IMR-90 (cell line): Measurements from ENCODE around the gene EXO1. TPM values are rescaled to one million over a fixed set of nuclear protein-coding genes. Genes with fewer than 3 reads are reported as not detected.

Experiments
- ATAC-seq: fragments of 200-7000 bp; cut with Tn5 transposase; 2 replicates; pipeline ENCODE4 v1.9.1; 2020; ENCODE audit warnings: low read depth, mild to moderate bottlenecking, moderate library complexity
- BruUV-seq: library from RNA; stranded (reverse); fragments of 400-500 nt; replicated peaks from 2 replicates; lab custom pipeline; 2021; lab: Mats Ljungman, UMichigan
- CTCF ChIA-PET: fragments of 300-600 bp; formaldehyde crosslinking; extraction: SDS; loops from one replicate; lab custom pipeline; 2021; ENCODE audit warnings: antibody characterized with exemption; lab: Yijun Ruan, JAX
- POLR2A ChIA-PET: fragments of 300-600 bp; sonication (Branson Sonifier 250); formaldehyde crosslinking; loops from one replicate; lab custom pipeline; 2022; ENCODE audit warnings: antibody characterized with exemption; ENCODE audit not compliant: unreplicated experiment; lab: Charles Lee
- DNase-seq: peaks from one replicate; pipeline ENCODE4 v3.0.0; 2013
- H2AFZ ChIP-seq: replicated peaks from 2 replicates; pipeline ENCODE3; 2013; ENCODE audit warnings: low read length, mild to moderate bottlenecking; ENCODE audit not compliant: poor library complexity
- H2AK5ac ChIP-seq: 2 replicates; pipeline ENCODE4 v1.6.1; 2013; ENCODE audit warnings: low read depth, low read length, inconsistent platforms
- H2AK9ac ChIP-seq: replicated peaks from 2 replicates; pipeline ENCODE3; 2013; ENCODE audit warnings: mild to moderate bottlenecking, low read depth, low read length, moderate library complexity; ENCODE audit not compliant: poor library complexity
- H2BK120ac ChIP-seq: 2 replicates; pipeline ENCODE4 v1.6.1; 2013; ENCODE audit warnings: low read depth, low read length, inconsistent platforms
- H2BK15ac ChIP-seq: 3 replicates; pipeline ENCODE4 v1.6.1; 2013; ENCODE audit warnings: low read depth, low read length, inconsistent platforms
- H2BK20ac ChIP-seq: 2 replicates; pipeline ENCODE4 v1.6.1; 2013; ENCODE audit warnings: low read depth, mild to moderate bottlenecking, inconsistent platforms, low read length, moderate library complexity
- H2BK5ac ChIP-seq: 2 replicates; pipeline ENCODE4 v1.6.1; 2013; ENCODE audit warnings: mild to moderate bottlenecking, low read depth, low read length, inconsistent platforms; ENCODE audit not compliant: poor library complexity, severe bottlenecking
- H3K14ac ChIP-seq: replicated peaks from 2 replicates; pipeline ENCODE4 v1.6.1; 2013; ENCODE audit warnings: low read depth, low read length, inconsistent platforms
- H3K18ac ChIP-seq: 2 replicates; pipeline ENCODE4 v1.6.1; 2013; ENCODE audit warnings: low read depth, low read length, control low read depth
- H3K23ac ChIP-seq: 2 replicates; pipeline ENCODE4 v1.6.1; 2013; ENCODE audit warnings: low read depth, low read length, inconsistent platforms
- H3K27ac ChIP-seq: 2 replicates; pipeline ENCODE4 v1.5.1; 2013; ENCODE audit warnings: mild to moderate bottlenecking, control low read depth, low read length; ENCODE audit not compliant: insufficient read depth
- H3K27me3 ChIP-seq: 2 replicates; pipeline ENCODE4 v1.6.1; 2013; ENCODE audit warnings: low read length; ENCODE audit not compliant: control insufficient read depth, insufficient read depth
- H3K36me3 ChIP-seq: 2 replicates; pipeline ENCODE4 v1.6.1; 2013; ENCODE audit warnings: low read length, mixed read lengths; ENCODE audit not compliant: control insufficient read depth, insufficient read depth
- H3K4ac ChIP-seq: 2 replicates; pipeline ENCODE4 v1.6.1; 2013; ENCODE audit warnings: low read depth, low read length, inconsistent platforms
- H3K4me1 ChIP-seq: 2 replicates; pipeline ENCODE4 v1.6.1; 2013; ENCODE audit warnings: low read length, mixed read lengths; ENCODE audit not compliant: control insufficient read depth, insufficient read depth
- H3K4me2 ChIP-seq: 2 replicates; pipeline ENCODE4 v1.6.1; 2013; ENCODE audit warnings: low read depth, mild to moderate bottlenecking, control low read depth, low read length, moderate library complexity
- H3K4me3 ChIP-seq: 2 replicates; pipeline ENCODE4 v1.5.1; 2013; ENCODE audit warnings: low read depth, mild to moderate bottlenecking, control low read depth, low read length, moderate library complexity; ENCODE audit not compliant: insufficient read depth
- H3K56ac ChIP-seq: 2 replicates; pipeline ENCODE4 v1.6.1; 2013; ENCODE audit warnings: low read length, inconsistent platforms; ENCODE audit not compliant: insufficient read depth; ENCODE audit errors: extremely low read depth
- H3K79me1 ChIP-seq, 2 experiments: 2 replicates each; pipeline ENCODE4 v1.6.1; 2013; ENCODE audit warnings: low read length in 2 of 2, inconsistent platforms in 1 of 2, low read depth in 1 of 2
- H3K9ac ChIP-seq: 2 replicates; pipeline ENCODE4 v1.6.1; 2013; ENCODE audit warnings: low read depth, low read length, control low read depth
- H3K9me1 ChIP-seq: 2 replicates; pipeline ENCODE4 v1.6.1; 2013; ENCODE audit warnings: low read length, inconsistent platforms; ENCODE audit not compliant: insufficient read depth
- H3K9me3 ChIP-seq: 2 replicates; pipeline ENCODE4 v1.6.1; 2013; ENCODE audit warnings: low read length; ENCODE audit not compliant: control insufficient read depth, insufficient read depth
- H4K20me1 ChIP-seq: 2 replicates; pipeline ENCODE4 v1.6.1; 2013; ENCODE audit warnings: low read length, inconsistent platforms; ENCODE audit not compliant: insufficient read depth
- H4K5ac ChIP-seq: 2 replicates; pipeline ENCODE4 v1.6.1; 2013; ENCODE audit warnings: mild to moderate bottlenecking, low read depth, low read length, control low read depth
- H4K8ac ChIP-seq, 2 experiments: 2 replicates each; pipeline ENCODE4 v1.6.1; 2013; ENCODE audit warnings: low read depth in 2 of 2, low read length in 2 of 2, control low read depth in 1 of 2, inconsistent platforms in 1 of 2
- H4K91ac ChIP-seq: 2 replicates; pipeline ENCODE4 v1.6.1; 2013; ENCODE audit warnings: low read depth, low read length, inconsistent platforms; ENCODE audit not compliant: insufficient read depth
- CEBPB ChIP-seq: IDR thresholded peaks from 2 replicates; pipeline ENCODE4 v1.6.1; 2012; ENCODE audit warnings: low read depth, low read length, improper control_type of control experiment
- ELK1 ChIP-seq: fragments of 150-350 bp; IDR thresholded peaks from 2 replicates; pipeline ENCODE4 v1.6.1; 2016; ENCODE audit warnings: low read depth, mild to moderate bottlenecking, low read length, moderate library complexity, borderline replicate concordance
- FOS ChIP-seq: fragments of 150-350 bp; IDR thresholded peaks from 2 replicates; pipeline ENCODE4 v1.6.1; 2016; ENCODE audit warnings: low read depth, low read length
- MXI1 ChIP-seq: IDR thresholded peaks from 2 replicates; pipeline ENCODE4 v1.6.1; 2012; ENCODE audit warnings: low read depth, mild to moderate bottlenecking, low read length, moderate library complexity, borderline replicate concordance
- POLR2A ChIP-seq: IDR thresholded peaks from 2 replicates; pipeline ENCODE4 v1.6.1; 2012; ENCODE audit warnings: mild to moderate bottlenecking, low read depth, low read length
- RAD21 ChIP-seq: IDR thresholded peaks from 2 replicates; pipeline ENCODE4 v1.6.1; 2012; ENCODE audit warnings: low read length, improper control_type of control experiment
- RCOR1 ChIP-seq: IDR thresholded peaks from 2 replicates; pipeline ENCODE4 v1.6.1; 2012; ENCODE audit warnings: mild to moderate bottlenecking, low read length, improper control_type of control experiment; ENCODE audit not compliant: insufficient replicate concordance
- WGBS, 2 experiments: methylation state at CpG; one replicate each; pipeline versions ENCODE4 v1.1.5 to v1.1.7; 2013; ENCODE audit warnings: missing lambda C conversion rate in 2 of 2; ENCODE audit not compliant: insufficient read length in 1 of 2; ENCODE audit errors: extremely low coverage in 2 of 2; 5-methylcytosine and 5-hydroxymethylcytosine counted together
- dilution Hi-C: fragments of 300-500 bp; cut with HindIII; formaldehyde crosslinking; loops from one replicate; pipeline ENCODE4 v1.14.3; 2018; ENCODE audit warnings: low sequenced_read_pairs; ENCODE audit not compliant: unreplicated experiment
- in situ Hi-C: fragments of 300-500 bp; cut with MboI; formaldehyde crosslinking; loops from 3 replicates; pipeline ENCODE4 v1.14.3; 2019; ENCODE audit warnings: low sequenced_read_pairs, inconsistent platforms, mixed read lengths
- intact Hi-C: fragments of 100-400 bp; cut with micrococcal nuclease; formaldehyde crosslinking; loops from 2 replicates; pipeline ENCODE4 v1.10.0; 2022
- polyA plus RNA-seq, 3 experiments: library from polyadenylated mRNA; depleted of rRNA; stranded (reverse); fragments of >200 nt; gene quantifications; 2 replicates each; pipeline ENCODE4 v1.2.3, GENCODE V29; 2012; ENCODE audit warnings: low replicate concordance in 1 of 3
- total RNA-seq: library from RNA; depleted of rRNA; stranded (reverse); fragments of >200 nt; gene quantifications from 2 replicates; pipeline ENCODE4 v1.2.3, GENCODE V29; 2012
- TF ChIP-seq, protein P1 (sequence below): fragments of 150-350 bp; IDR thresholded peaks from 2 replicates; pipeline ENCODE4 v1.6.1; 2017; ENCODE audit warnings: mild to moderate bottlenecking, antibody characterized with exemption, low read length, low read depth
- TF ChIP-seq, protein P2 (sequence below): conservative IDR thresholded peaks from 2 replicates; pipeline ENCODE4 v1.5.1; 2012; ENCODE audit warnings: mild to moderate bottlenecking, low read depth, low read length, improper control_type of control experiment

EXO1 gene
- total and polyA plus RNA-seq, 2 of the 4 experiments (the other 2 are of a cell fraction): 5.1 to 12.9 TPM

DNA sequence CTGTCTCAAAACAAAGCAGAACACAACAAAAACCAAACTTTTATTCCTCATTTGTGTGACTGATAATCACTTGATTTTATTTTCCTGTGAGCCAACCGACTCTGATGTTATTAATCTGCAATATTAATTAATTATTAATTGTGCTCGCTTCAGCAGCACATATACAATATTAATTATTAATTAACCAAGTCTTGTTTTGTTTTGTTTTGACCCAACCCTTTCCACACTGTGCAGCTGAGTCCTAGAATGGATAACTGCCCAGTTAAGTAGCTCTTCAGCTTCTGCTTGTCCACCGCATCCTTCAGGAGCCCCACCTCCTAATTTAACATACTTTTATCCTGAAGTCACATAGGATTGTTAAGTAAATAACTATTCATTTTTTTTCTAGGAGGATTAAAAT is 47.4 kb upstream of the EXO1 start:
- no CpG with 5 or more reads among the region's 3 CpGs for WGBS, 2 experiments
- Histone ChIP-seq H3K4me1 (no peaks in the 10 kb centered on the region), H3K18ac (no peak overlapping the region), H3K4me2 (no peak overlapping the region), H3K9ac (no peak overlapping the region), H3K79me1 (no peaks in the 10 kb centered on the region), H4K20me1 (no peaks in the 10 kb centered on the region), H2AFZ (no peak overlapping the region), H2BK15ac (no peak overlapping the region), H3K4ac (no peak overlapping the region), H2AK5ac (no peak overlapping the region), H2BK5ac (no peak overlapping the region), H3K14ac (no peak overlapping the region), H3K27me3 (no peaks in the 10 kb centered on the region), H3K9me3 (no peaks in the 10 kb centered on the region), H3K56ac (no peak overlapping the region), H3K23ac (no peak overlapping the region), H3K36me3 (no peaks in the 10 kb centered on the region), H4K91ac (no peak overlapping the region), H4K8ac (no peak overlapping the region), H3K27ac (no peak overlapping the region), H2BK20ac (no peak overlapping the region), H3K4me3 (no peak overlapping the region), H3K9me1 (no peaks in the 10 kb centered on the region), H4K5ac (no peak overlapping the region), H2AK9ac (no peak overlapping the region), H2BK120ac (no peak overlapping the region)
- ATAC-seq (no peak), DNase-seq (no peak)
- dilution Hi-C loops: no loop called here
- no TSS peak for BruUV-seq
- intact Hi-C loops: no loop called here
- TF ChIP-seq MXI1 (no peak), POLR2A (no peak), FOS (no peak), CEBPB (no peak), RCOR1 (no peak), ELK1 (no peak), RAD21 (no peak)
- TF ChIP-seq, protein P1, sequence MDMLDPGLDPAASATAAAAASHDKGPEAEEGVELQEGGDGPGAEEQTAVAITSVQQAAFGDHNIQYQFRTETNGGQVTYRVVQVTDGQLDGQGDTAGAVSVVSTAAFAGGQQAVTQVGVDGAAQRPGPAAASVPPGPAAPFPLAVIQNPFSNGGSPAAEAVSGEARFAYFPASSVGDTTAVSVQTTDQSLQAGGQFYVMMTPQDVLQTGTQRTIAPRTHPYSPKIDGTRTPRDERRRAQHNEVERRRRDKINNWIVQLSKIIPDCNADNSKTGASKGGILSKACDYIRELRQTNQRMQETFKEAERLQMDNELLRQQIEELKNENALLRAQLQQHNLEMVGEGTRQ: no peak
- TF ChIP-seq, protein P2, sequence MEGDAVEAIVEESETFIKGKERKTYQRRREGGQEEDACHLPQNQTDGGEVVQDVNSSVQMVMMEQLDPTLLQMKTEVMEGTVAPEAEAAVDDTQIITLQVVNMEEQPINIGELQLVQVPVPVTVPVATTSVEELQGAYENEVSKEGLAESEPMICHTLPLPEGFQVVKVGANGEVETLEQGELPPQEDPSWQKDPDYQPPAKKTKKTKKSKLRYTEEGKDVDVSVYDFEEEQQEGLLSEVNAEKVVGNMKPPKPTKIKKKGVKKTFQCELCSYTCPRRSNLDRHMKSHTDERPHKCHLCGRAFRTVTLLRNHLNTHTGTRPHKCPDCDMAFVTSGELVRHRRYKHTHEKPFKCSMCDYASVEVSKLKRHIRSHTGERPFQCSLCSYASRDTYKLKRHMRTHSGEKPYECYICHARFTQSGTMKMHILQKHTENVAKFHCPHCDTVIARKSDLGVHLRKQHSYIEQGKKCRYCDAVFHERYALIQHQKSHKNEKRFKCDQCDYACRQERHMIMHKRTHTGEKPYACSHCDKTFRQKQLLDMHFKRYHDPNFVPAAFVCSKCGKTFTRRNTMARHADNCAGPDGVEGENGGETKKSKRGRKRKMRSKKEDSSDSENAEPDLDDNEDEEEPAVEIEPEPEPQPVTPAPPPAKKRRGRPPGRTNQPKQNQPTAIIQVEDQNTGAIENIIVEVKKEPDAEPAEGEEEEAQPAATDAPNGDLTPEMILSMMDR: no peak
- ChIA-PET CTCF (interaction anchor here (1.0 to 1.2 kb wide), 2 partner anchors 8 to 15 kb away, joined by 4 to 6 read pairs; no protein-coding TSS in a partner anchor), POLR2A (no interaction called here)
- in situ Hi-C loops: no loop called here
